WTC11 (cell line): ENCODE data around the gene SMURF1.

Experiments used
- CREB1 ChIP-seq: sonication (generic); formaldehyde crosslinking; IDR thresholded peaks from 2 replicates; pipeline ENCODE4 v1.8.0; 2023; ENCODE audit warnings: mild to moderate bottlenecking, missing genetic modification reagents
- CTCF ChIP-seq: fragments of 200-600 bp; IDR thresholded peaks from 2 replicates; pipeline ENCODE4 v1.8.0; 2022; ENCODE audit warnings: antibody characterized with exemption
- GTF2I ChIP-seq: fragments of 250-450 bp; sonication (Bioruptor Pico); conservative IDR thresholded peaks from 2 replicates; pipeline ENCODE4 v1.4.0; 2021; ENCODE audit warnings: mild to moderate bottlenecking
- NFATC4 ChIP-seq: fragments of 250-450 bp; sonication (Bioruptor Pico); IDR thresholded peaks from 2 replicates; pipeline ENCODE4 v1.9.0; 2021; ENCODE audit warnings: mild to moderate bottlenecking
- NFYB ChIP-seq: sonication (generic); formaldehyde crosslinking; conservative IDR thresholded peaks from 2 replicates; pipeline ENCODE4 v1.8.0; 2022; ENCODE audit warnings: low read depth, missing genetic modification reagents
- OVOL2 ChIP-seq: fragments of 250-450 bp; sonication (Bioruptor Pico); IDR thresholded peaks from 2 replicates; pipeline ENCODE4 v1.9.0; 2021; ENCODE audit warnings: mild to moderate bottlenecking, borderline replicate concordance
- RELA ChIP-seq: sonication (generic); formaldehyde crosslinking; IDR thresholded peaks from 2 replicates; pipeline ENCODE4 v1.8.1; 2022; ENCODE audit warnings: missing genetic modification reagents, mild to moderate bottlenecking, borderline replicate concordance
- SP1 ChIP-seq: sonication (generic); formaldehyde crosslinking; conservative IDR thresholded peaks from 2 replicates; pipeline ENCODE4 v1.8.1; 2022; ENCODE audit warnings: missing genetic modification reagents
- ZBTB21 ChIP-seq: sonication (generic); formaldehyde crosslinking; IDR thresholded peaks from 2 replicates; pipeline ENCODE4 v1.8.1; 2023; ENCODE audit warnings: mild to moderate bottlenecking, missing genetic modification reagents, borderline replicate concordance
- ZNF138 ChIP-seq: sonication (generic); formaldehyde crosslinking; conservative IDR thresholded peaks from 2 replicates; pipeline ENCODE4 v1.8.1; 2022; ENCODE audit warnings: mild to moderate bottlenecking, moderate library complexity, missing genetic modification reagents
- ZNF232 ChIP-seq: sonication (generic); formaldehyde crosslinking; IDR thresholded peaks from 2 replicates; pipeline ENCODE4 v1.8.0; 2022; ENCODE audit warnings: mild to moderate bottlenecking, missing genetic modification reagents
- ZNF532 ChIP-seq: fragments of 250-450 bp; sonication (Bioruptor Pico); IDR thresholded peaks from 2 replicates; pipeline ENCODE4 v1.9.0; 2021; ENCODE audit warnings: mild to moderate bottlenecking, borderline replicate concordance

- no peak for TF ChIP-seq RELA (CRISPR knock-in tag)
- no peak for TF ChIP-seq ZNF232 (CRISPR knock-in tag)
- TF ChIP-seq CREB1 (CRISPR knock-in tag) = no peak
- no peak for TF ChIP-seq CTCF
- no peak for TF ChIP-seq SP1 (CRISPR knock-in tag)
- TF ChIP-seq NFYB (CRISPR knock-in tag) = no peak
- TF ChIP-seq ZBTB21 (CRISPR knock-in tag) = no peak
- TF ChIP-seq OVOL2 (CRISPR knock-in tag) = no peak
- no peak for TF ChIP-seq NFATC4 (CRISPR knock-in tag)
- no peak for TF ChIP-seq GTF2I (CRISPR knock-in tag)
- no peak for TF ChIP-seq ZNF138 (CRISPR knock-in tag)
- no peak for TF ChIP-seq ZNF532 (CRISPR knock-in tag)
Measured at GRCh38 chr7:99098286-99098823, 45.6 kb downstream of the SMURF1 start.
